Measurements from ENCODE around the gene POTEE.
A peak's percentile ranks its signal among the peaks of the same experiment; 100 is the strongest.
"Not testable (repeated sequence)": the region's sequence is repeated elsewhere in the genome, so short reads cannot be mapped to it uniquely, and the experiment has no call there.

Gene POTEE

DNA sequence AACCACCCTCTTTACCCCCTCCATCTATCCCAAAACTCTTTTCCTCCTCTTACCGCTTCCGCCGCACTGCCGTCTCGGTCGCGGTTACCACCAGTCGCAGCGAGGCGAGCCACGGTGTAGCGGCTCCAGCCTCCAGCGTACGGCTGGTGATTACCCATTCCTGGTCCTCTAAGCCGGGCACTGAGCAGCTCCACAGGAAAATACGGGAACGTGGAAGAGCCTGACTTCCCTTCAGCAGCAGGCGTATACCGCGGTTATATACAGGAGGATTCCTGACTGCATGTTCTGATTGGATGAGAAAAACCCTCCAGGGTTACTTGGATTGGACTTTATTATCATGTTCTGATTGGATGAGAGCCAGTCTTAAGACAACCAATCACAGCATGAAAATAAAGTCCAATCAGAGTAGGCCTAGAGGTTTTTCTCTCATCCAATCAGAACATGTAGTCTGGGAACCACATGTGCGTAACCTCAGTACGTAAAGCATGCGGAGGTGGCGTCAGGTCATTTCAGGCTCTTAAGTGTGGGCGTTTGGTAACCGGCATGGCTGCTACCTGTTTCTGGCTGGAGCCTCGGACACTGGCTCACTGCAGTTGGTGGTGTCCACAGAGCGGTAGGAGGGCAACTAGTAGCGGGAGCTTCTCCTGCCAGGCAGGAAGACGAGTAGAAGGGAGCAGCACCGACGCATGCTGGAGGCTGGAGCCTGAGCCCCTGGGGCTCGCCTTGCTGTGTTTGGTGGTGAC is at the start of gene POTEE:
Gene POTEE, plus strand, starts transcription at position 507 of the 743 bp plus-strand sequence. CDS start 8,867 bp downstream, outside the sequence.
- not testable (repeated sequence) for H3K27me3 ChIP-seq (replicated peaks; ENCODE audit: control insufficient read depth, insufficient read depth, low read length); H3K4me1 ChIP-seq (ENCODE audit: control insufficient read depth, insufficient read depth, low read length); H3K36me3 ChIP-seq (ENCODE audit: control insufficient read depth, insufficient read depth, low read length, severe bottlenecking); H3K4me3 ChIP-seq (ENCODE audit: low read length); H3K9ac ChIP-seq (ENCODE audit: low read length); DNase-seq (ENCODE audit: low read depth); H3K9me3 ChIP-seq (ENCODE audit: control insufficient read depth, low read length)

DNA sequence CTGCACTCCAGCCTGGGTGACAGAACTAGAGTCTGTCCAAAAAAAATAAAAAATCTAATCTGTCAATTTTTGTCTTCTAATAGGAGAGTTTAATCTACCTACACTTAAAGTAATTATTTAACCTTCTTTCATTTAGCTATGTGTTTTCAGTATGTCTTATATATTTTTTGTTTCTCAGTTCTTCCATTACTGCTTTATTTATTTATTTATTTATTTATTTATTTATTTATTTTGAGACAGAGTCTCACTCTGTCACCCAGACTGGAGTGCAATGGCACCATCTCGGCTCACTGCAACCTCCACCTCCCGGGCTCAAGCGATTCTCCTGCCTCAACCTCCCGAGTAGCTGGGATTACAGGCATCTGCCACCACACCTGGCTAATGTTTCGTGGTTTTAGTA is 43.8 kb upstream of the POTEE start:
- H3K27me3 ChIP-seq (replicated peaks; ENCODE audit: control insufficient read depth, insufficient read depth, low read length) = peaks cover 12% of the 10 kb centered on the region
- H3K4me1 ChIP-seq (ENCODE audit: control insufficient read depth, insufficient read depth, low read length); H3K9ac ChIP-seq (ENCODE audit: low read length); H3K9me3 ChIP-seq (ENCODE audit: control insufficient read depth, low read length); DNase-seq (ENCODE audit: low read depth); H3K4me3 ChIP-seq (ENCODE audit: low read length); H3K36me3 ChIP-seq (ENCODE audit: control insufficient read depth, insufficient read depth, low read length, severe bottlenecking): not testable (repeated sequence)

DNA sequence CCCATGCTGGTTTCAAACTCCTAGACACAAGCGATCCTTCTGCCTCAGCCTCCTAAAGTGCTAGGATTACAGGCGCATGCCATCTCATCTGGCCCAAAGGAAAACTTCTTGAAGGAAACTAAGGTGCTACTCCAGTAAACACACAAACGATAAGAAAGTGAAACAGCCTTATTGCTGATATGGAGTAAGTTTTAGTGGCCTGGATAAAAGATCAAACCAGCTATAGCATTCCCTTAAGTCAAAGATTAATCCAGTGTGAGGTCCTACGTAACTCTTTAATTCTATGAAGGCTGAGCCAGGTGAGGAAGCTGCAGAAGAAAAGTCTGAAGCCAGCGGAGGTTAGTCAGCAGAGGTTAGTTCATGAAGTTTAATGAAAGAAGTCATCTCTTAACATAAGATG is 40.8 kb upstream of the POTEE start:
- Histone ChIP-seq H3K4me3 (ENCODE audit: low read length) (no peak overlapping the region), H3K9ac (ENCODE audit: low read length) (no peak overlapping the region), H3K4me1 (ENCODE audit: control insufficient read depth, insufficient read depth, low read length) (no peaks in the 10 kb centered on the region), H3K9me3 (ENCODE audit: control insufficient read depth, low read length) (no peaks in the 10 kb centered on the region), H3K36me3 (ENCODE audit: control insufficient read depth, insufficient read depth, low read length, severe bottlenecking) (no peaks in the 10 kb centered on the region), H3K27me3 (replicated peaks; ENCODE audit: control insufficient read depth, insufficient read depth, low read length) (peaks cover 12% of the 10 kb centered on the region)
- no peak for DNase-seq (ENCODE audit: low read depth)

DNA sequence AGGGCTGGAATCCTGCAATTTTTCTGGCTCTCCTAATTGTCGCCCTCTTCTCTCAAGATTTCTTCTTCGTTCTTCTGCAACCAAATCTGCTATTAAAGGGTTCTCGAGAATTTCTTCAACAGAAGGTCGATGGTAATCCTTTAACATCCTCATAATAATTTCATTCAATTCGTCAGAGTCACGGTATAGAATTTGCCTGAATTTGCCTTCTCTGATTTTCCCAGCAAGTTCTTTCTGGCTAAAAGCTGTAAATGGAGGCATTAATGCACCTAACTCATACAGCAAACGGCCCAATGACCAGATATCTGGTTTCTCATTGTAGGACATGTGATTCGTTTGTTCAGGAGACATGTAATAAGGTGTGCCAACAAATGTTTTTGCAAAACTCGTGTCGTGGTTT is 31.3 kb upstream of the POTEE start:
- not testable (repeated sequence) for H3K9me3 ChIP-seq (ENCODE audit: control insufficient read depth, low read length); H3K9ac ChIP-seq (ENCODE audit: low read length); DNase-seq (ENCODE audit: low read depth); H3K36me3 ChIP-seq (ENCODE audit: control insufficient read depth, insufficient read depth, low read length, severe bottlenecking); H3K4me3 ChIP-seq (ENCODE audit: low read length)
- peaks cover 19% of the 10 kb centered on the region for H3K27me3 ChIP-seq (replicated peaks; ENCODE audit: control insufficient read depth, insufficient read depth, low read length)
- H3K4me1 ChIP-seq (ENCODE audit: control insufficient read depth, insufficient read depth, low read length) = peaks cover 25% of the 10 kb centered on the region

DNA sequence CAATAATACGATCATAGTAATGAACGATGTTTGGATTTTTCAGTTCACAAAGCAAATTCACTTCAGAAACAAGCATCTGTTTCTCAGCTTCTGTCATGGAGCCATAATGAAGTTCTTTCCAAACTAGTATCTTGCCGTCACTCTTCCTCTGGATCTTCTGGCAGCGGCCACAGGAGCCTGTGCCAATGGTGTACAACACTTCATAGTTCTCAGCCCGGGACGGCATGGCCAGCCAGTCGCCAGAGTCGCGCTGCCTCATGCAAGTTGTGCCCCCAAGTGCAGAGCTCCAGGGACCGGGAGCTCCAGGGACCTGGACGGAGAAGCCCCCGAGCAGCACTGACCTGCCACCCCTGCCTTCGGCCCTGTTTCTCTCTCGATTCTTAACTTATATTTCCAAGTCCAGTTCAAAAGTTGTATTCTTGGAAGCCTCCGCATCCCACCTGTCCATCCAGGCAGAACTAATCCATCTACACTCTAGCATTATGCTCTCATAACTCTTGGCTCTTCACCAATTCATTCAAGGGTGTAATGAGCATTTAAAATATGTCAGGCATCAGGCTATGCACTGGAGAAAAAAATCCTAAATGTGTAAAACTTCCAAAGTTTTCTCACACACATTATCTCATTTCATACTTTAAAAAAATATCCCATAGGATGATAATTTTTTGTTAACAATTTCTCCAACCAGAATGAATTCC is 30.5 kb upstream of the POTEE start:
- Histone ChIP-seq H3K27me3 (replicated peaks; ENCODE audit: control insufficient read depth, insufficient read depth, low read length) (peaks cover 19% of the 10 kb centered on the region), H3K9ac (ENCODE audit: low read length) (peak overlapping the region; percentile 39), H3K4me3 (ENCODE audit: low read length) (peak overlapping the region; percentile 54), H3K4me1 (ENCODE audit: control insufficient read depth, insufficient read depth, low read length) (peaks cover 25% of the 10 kb centered on the region)
- DNase-seq (ENCODE audit: low read depth); H3K9me3 ChIP-seq (ENCODE audit: control insufficient read depth, low read length); H3K36me3 ChIP-seq (ENCODE audit: control insufficient read depth, insufficient read depth, low read length, severe bottlenecking): not testable (repeated sequence)

DNA sequence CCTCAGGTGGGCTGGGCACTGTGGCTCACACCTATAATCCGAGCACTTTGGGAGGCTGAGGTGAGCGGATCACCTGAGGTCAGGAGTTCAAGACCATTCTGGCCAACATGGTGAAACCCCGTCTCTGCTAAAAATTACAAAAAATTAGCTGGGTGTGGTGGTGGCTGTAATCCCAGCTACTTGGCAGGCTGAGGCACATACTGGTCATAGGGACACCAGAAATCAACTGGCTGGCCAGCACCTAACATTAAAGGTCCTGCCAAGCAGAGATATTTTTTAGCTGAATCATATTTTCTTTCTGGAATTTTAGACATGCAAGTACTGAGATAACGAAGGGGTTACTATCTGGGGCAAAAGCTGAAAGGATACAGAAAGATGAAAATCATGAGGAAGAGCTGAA is 27.9 kb upstream of the POTEE start:
- Histone ChIP-seq H3K4me1 (ENCODE audit: control insufficient read depth, insufficient read depth, low read length) (peaks cover 25% of the 10 kb centered on the region), H3K27me3 (replicated peaks; ENCODE audit: control insufficient read depth, insufficient read depth, low read length) (peaks cover 11% of the 10 kb centered on the region)
- H3K9ac ChIP-seq (ENCODE audit: low read length); H3K9me3 ChIP-seq (ENCODE audit: control insufficient read depth, low read length); H3K36me3 ChIP-seq (ENCODE audit: control insufficient read depth, insufficient read depth, low read length, severe bottlenecking); DNase-seq (ENCODE audit: low read depth); H3K4me3 ChIP-seq (ENCODE audit: low read length): not testable (repeated sequence)

DNA sequence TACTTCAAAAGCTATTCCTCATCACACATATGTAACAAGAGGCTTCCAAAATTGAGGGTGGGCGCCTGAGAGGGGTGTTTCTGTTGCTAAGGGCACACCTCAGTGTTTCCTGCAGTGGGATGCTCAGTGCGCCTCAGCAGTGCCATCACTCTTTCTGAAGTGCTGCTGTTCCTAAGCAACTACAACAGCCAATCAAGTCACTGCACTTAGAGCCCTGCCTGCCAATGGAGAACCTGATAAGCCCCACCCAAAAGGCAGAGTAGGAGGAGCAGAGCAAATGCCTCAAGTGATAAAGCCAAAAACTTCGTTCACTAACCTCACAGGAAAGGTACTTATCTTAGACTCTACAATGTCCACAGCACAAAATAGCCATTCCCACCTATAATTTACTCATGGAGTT is 15.9 kb upstream of the POTEE start:
- H3K27me3 ChIP-seq (replicated peaks; ENCODE audit: control insufficient read depth, insufficient read depth, low read length); H3K4me1 ChIP-seq (ENCODE audit: control insufficient read depth, insufficient read depth, low read length); DNase-seq (ENCODE audit: low read depth); H3K4me3 ChIP-seq (ENCODE audit: low read length); H3K9me3 ChIP-seq (ENCODE audit: control insufficient read depth, low read length); H3K36me3 ChIP-seq (ENCODE audit: control insufficient read depth, insufficient read depth, low read length, severe bottlenecking); H3K9ac ChIP-seq (ENCODE audit: low read length): not testable (repeated sequence)

DNA sequence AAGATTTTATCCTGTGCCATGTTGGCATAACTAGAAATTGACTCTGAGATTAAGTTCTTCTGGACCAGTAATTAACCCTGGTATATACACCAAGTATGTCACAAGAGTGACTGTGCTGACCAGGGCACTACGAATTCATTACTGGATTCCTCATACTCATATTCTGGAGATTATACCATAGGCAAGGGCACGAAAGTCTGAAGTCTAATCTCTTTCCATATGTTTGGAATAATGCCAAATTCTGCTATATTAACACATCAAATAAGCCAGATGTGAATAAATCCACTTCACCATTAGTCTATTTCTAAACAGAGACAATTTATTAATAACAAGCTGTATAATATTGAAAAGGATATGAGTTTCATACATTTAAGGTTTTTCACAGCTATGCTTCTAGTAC is 13.2 kb upstream of the POTEE start:
- not testable (repeated sequence) for DNase-seq (ENCODE audit: low read depth); H3K4me3 ChIP-seq (ENCODE audit: low read length); H3K9me3 ChIP-seq (ENCODE audit: control insufficient read depth, low read length)

DNA sequence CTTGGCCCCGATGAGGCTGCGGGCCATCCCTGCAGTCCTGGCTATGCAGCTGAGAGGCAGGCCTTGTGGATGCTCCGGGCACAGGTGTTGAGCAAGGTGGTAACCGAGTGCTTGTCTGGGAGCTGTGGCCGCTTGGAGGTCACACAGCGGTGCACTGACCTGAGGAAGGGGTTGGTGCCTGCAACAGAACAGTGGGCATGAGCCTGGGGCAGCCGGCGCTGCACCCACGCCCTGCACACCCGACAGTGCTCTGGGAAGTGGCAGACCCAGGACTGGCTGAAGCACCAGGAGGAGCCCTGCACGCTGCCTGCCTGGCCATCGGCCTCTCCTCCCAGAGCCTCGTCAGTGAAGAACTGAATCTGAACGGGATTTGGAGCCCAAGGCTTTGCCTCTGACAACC is 8.2 kb upstream of the POTEE start:
- no peaks in the 10 kb centered on the region for H3K4me1 ChIP-seq (ENCODE audit: control insufficient read depth, insufficient read depth, low read length)
- no peak for DNase-seq (ENCODE audit: low read depth)
- H3K27me3 ChIP-seq (replicated peaks; ENCODE audit: control insufficient read depth, insufficient read depth, low read length) = no peaks in the 10 kb centered on the region
- H3K9me3 ChIP-seq (ENCODE audit: control insufficient read depth, low read length) = no peaks in the 10 kb centered on the region
- H3K36me3 ChIP-seq (ENCODE audit: control insufficient read depth, insufficient read depth, low read length, severe bottlenecking) = no peaks in the 10 kb centered on the region
- no peak overlapping the region for H3K9ac ChIP-seq (ENCODE audit: low read length)
- no peak overlapping the region for H3K4me3 ChIP-seq (ENCODE audit: low read length)

More for the DNA sequence above, 13.2 kb upstream of the POTEE start:
- not testable (repeated sequence) for H3K36me3 ChIP-seq (ENCODE audit: control insufficient read depth, insufficient read depth, low read length, severe bottlenecking); H3K9ac ChIP-seq (ENCODE audit: low read length); H3K27me3 ChIP-seq (replicated peaks; ENCODE audit: control insufficient read depth, insufficient read depth, low read length); H3K4me1 ChIP-seq (ENCODE audit: control insufficient read depth, insufficient read depth, low read length)

DNA sequence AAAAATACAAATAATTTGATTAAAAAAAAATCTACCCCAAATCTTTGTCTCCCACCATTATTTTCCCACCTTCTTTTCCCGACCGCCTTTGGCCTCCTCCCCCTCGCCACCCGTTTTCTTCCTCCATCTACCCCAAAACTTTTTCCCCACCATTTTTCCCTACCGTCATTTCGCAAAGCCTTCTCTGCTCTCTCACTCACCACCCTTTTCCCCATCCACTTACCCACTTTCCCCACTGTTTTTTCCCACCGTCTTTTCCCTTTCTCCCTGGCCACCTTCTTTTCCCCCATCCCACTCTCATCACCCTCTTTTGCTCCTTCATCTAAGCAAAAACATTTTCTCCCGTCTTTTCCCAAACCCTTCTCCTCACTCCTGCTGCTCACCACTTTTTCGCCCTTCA is 1.5 kb upstream of the POTEE start:
- not testable (repeated sequence) for H3K27me3 ChIP-seq (replicated peaks; ENCODE audit: control insufficient read depth, insufficient read depth, low read length); H3K36me3 ChIP-seq (ENCODE audit: control insufficient read depth, insufficient read depth, low read length, severe bottlenecking); H3K9me3 ChIP-seq (ENCODE audit: control insufficient read depth, low read length); H3K4me3 ChIP-seq (ENCODE audit: low read length); H3K4me1 ChIP-seq (ENCODE audit: control insufficient read depth, insufficient read depth, low read length); DNase-seq (ENCODE audit: low read depth); H3K9ac ChIP-seq (ENCODE audit: low read length)

DNA sequence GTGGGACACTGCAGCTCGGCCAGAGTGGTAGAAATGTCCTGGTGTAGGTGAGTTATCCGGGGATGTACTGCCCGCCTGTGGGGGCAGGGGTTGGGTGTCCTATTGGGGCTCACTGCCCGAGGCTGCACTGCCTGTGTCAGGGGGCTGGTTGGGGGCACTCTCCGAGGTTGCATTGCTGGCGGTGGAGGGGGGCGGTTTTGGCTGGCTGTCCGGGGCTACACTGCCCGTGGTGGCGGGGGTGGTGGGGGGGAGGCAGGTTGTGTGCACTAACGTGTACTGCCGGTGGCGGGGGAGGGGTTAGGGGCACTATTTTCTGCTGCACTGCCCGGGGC is 403 bp downstream of the POTEE start:
- H3K27me3 ChIP-seq (replicated peaks; ENCODE audit: control insufficient read depth, insufficient read depth, low read length); DNase-seq (ENCODE audit: low read depth); H3K4me3 ChIP-seq (ENCODE audit: low read length); H3K9me3 ChIP-seq (ENCODE audit: control insufficient read depth, low read length); H3K9ac ChIP-seq (ENCODE audit: low read length); H3K36me3 ChIP-seq (ENCODE audit: control insufficient read depth, insufficient read depth, low read length, severe bottlenecking); H3K4me1 ChIP-seq (ENCODE audit: control insufficient read depth, insufficient read depth, low read length): not testable (repeated sequence)

Measured in adipocyte (in vitro differentiated cells).